Left forelimb (tissue), 1 donor: ENCODE results near the gene NR5A1.

ENCODE experiments used
- DNase-seq: peaks from one replicate; pipeline ENCODE4 v3.0.0-alpha.2; 2018; ENCODE audit warnings: low spot score

NR5A1 gene

GRCh38 chr9:124506931-124507879, at the start of gene NR5A1:
TSS of gene NR5A1 (minus strand) at chr9:124507399. CDS start at chr9:124503395, 4,004 bp downstream.
- no peak for DNase-seq

- no peak for DNase-seq
These were observed 47.8 kb upstream of the NR5A1 start for GRCh38 chr9:124555043-124555442.

GRCh38 chr9:124553738-124554137, 46.5 kb upstream of the NR5A1 start:
- no peak for DNase-seq

GRCh38 chr9:124552273-124552605, 45.0 kb upstream of the NR5A1 start:
- DNase-seq, result no peak

GRCh38 chr9:124551472-124552272, 44.5 kb upstream of the NR5A1 start:
- peak; percentile 76 for DNase-seq

GRCh38 chr9:124550072-124550471, 42.9 kb upstream of the NR5A1 start:
- DNase-seq, result no peak

GRCh38 chr9:124549016-124549415, 41.8 kb upstream of the NR5A1 start:
- DNase-seq, result no peak

GRCh38 chr9:124544535-124544934, 37.3 kb upstream of the NR5A1 start:
- no peak for DNase-seq

- DNase-seq, result no peak
These were observed 34.6 kb upstream of the NR5A1 start for GRCh38 chr9:124541824-124542223.

- no peak for DNase-seq
These were observed 30.7 kb upstream of the NR5A1 start for GRCh38 chr9:124537926-124538325.

GRCh38 chr9:124535846-124536245, 28.6 kb upstream of the NR5A1 start:
- DNase-seq, result no peak

GRCh38 chr9:124532897-124533296, 25.7 kb upstream of the NR5A1 start:
- DNase-seq, result no peak

GRCh38 chr9:124531115-124531514, 23.9 kb upstream of the NR5A1 start:
- no peak for DNase-seq

GRCh38 chr9:124530246-124530645, 23.0 kb upstream of the NR5A1 start:
- no peak for DNase-seq

- DNase-seq, result no peak
These were observed 20.6 kb upstream of the NR5A1 start for GRCh38 chr9:124527781-124528180.

GRCh38 chr9:124526174-124526573, 19.0 kb upstream of the NR5A1 start:
- no peak for DNase-seq

- DNase-seq, result no peak
These were observed 15.2 kb upstream of the NR5A1 start for GRCh38 chr9:124522121-124523098.

- DNase-seq, result no peak
These were observed 13.9 kb upstream of the NR5A1 start for GRCh38 chr9:124521142-124521541.

GRCh38 chr9:124520206-124520596, 13.0 kb upstream of the NR5A1 start:
- DNase-seq, result no peak

- no peak for DNase-seq
These were observed 10.9 kb upstream of the NR5A1 start for GRCh38 chr9:124518116-124518515.

- no peak for DNase-seq
These were observed 10.4 kb upstream of the NR5A1 start for GRCh38 chr9:124517600-124517999.

- no peak for DNase-seq
These were observed 7.7 kb upstream of the NR5A1 start for GRCh38 chr9:124514874-124515273.
